Ascending aorta (tissue), 2 donors: ENCODE data around the gene ASF1B. TPM values are rescaled to one million over a fixed set of nuclear protein-coding genes. Genes with fewer than 3 reads are reported as not detected.

Experiments used
- DNase-seq, 2 donors: peaks; one replicate each; pipeline ENCODE4 v3.0.0-alpha.2; 2019; ENCODE audit warnings: low spot score in 2 of 2
- H3K27ac ChIP-seq, 2 donors: fragments of 200-600 bp; sonication (generic); one replicate each; pipeline ENCODE4 v1.5.1; 2016 to 2017; ENCODE audit warnings: mild to moderate bottlenecking in 1 of 2
- H3K27me3 ChIP-seq: fragments of 200-600 bp; sonication (generic); one replicate; pipeline ENCODE4 v1.5.1; 2017
- H3K36me3 ChIP-seq, 2 donors: fragments of 200-600 bp; sonication (generic); one replicate each; pipeline ENCODE4 v1.5.1; 2016
- H3K4me1 ChIP-seq, 2 donors: fragments of 200-600 bp; sonication (generic); one replicate each; pipeline ENCODE4 v1.5.1; 2016 to 2017; ENCODE audit warnings: mild to moderate bottlenecking in 1 of 2
- H3K4me3 ChIP-seq, 2 donors: fragments of 200-600 bp; sonication (generic); one replicate each; pipeline ENCODE4 v1.5.1; 2016 to 2017; ENCODE audit warnings: mild to moderate bottlenecking in 1 of 2
- H3K9me3 ChIP-seq, 2 donors: fragments of 200-600 bp; sonication (generic); one replicate each; pipeline ENCODE4 v1.5.1; 2016
- CTCF ChIP-seq, 3 experiments: fragments of 200-600 bp in 2 of 3; fragments of 450-650 bp in 1 of 3; sonication (generic) in 2 of 3; IDR thresholded peaks; one replicate each; pipeline ENCODE4 v1.5.1; 2016 to 2019; ENCODE audit warnings: antibody characterized with exemption in 3 of 3, mild to moderate bottlenecking in 1 of 3, moderate library complexity in 1 of 3
- intact Hi-C: fragments of 100-400 bp; cut with DNase I; formaldehyde crosslinking; loops from one replicate; pipeline ENCODE4 v1.15.1; 2023
- total RNA-seq: library from RNA; depleted of rRNA; stranded (reverse); fragments of >200 nt; gene quantifications from one replicate; pipeline ENCODE4 v1.1.0, GENCODE V29; 2016

Gene ASF1B
- total RNA-seq, 1 donor from 2014 or later = 7.8 TPM

GRCh38 chr19:14093117-14093823, 43.1 kb downstream of the ASF1B start:
- DNase-seq = no peak
- intact Hi-C loops = no loop called here
- peaks cover 3 to 9% of the 10 kb centered on the region in 2 donors for H3K4me1 ChIP-seq

GRCh38 chr19:14091813-14092462, 44.5 kb downstream of the ASF1B start:
- Histone ChIP-seq H3K9me3 (peaks cover 5 to 7% of the 10 kb centered on the region in 2 donors), H3K4me1 (peaks cover 3 to 9% of the 10 kb centered on the region in 2 donors), H3K4me3 (peak overlapping the region; percentile 80 to 90), H3K27ac (peak overlapping the region; percentile 92 to 94), H3K36me3 (peaks cover 18 to 22% of the 10 kb centered on the region in 2 donors), H3K27me3 (no peaks in the 10 kb centered on the region)
- DNase-seq = no peak
- intact Hi-C loops = loop anchor here (1.0 to 2.0 kb wide), 3 partner anchors 15 to 44 kb away; partner anchors contain the start of gene ASF1B
- no peak for TF ChIP-seq CTCF (IDR thresholded peaks at IDR 0.05)

More at GRCh38 chr19:14093117-14093823, 43.1 kb downstream of the ASF1B start:
- peaks cover 5 to 7% of the 10 kb centered on the region in 2 donors for H3K9me3 ChIP-seq
- H3K27me3 ChIP-seq = no peaks in the 10 kb centered on the region
- H3K36me3 ChIP-seq = peaks cover 29 to 31% of the 10 kb centered on the region in 2 donors
- H3K27ac ChIP-seq = no peak overlapping the region
- no peak for TF ChIP-seq CTCF (IDR thresholded peaks at IDR 0.05)
- no peak overlapping the region for H3K4me3 ChIP-seq

GRCh38 chr19:14091081-14091812, 45.1 kb downstream of the ASF1B start:
- peak; percentile 3 to 23 (median 13) for TF ChIP-seq CTCF (IDR thresholded peaks at IDR 0.05)
- H3K9me3 ChIP-seq = peaks cover 5 to 7% of the 10 kb centered on the region in 2 donors
- intact Hi-C loops = loop anchor here (1.0 to 2.0 kb wide), 3 partner anchors 16 to 45 kb away; partner anchors contain the start of gene ASF1B

GRCh38 chr19:14090509-14091080, 45.8 kb downstream of the ASF1B start, which contains the start of gene SAMD1:
SAMD1 (minus strand) TSS chr19:14090751.
- Histone ChIP-seq H3K4me1 (peaks cover 3 to 9% of the 10 kb centered on the region in 2 donors), H3K27me3 (no peaks in the 10 kb centered on the region), H3K27ac (peak within 1 kb of the TSS; percentile 92 to 94), H3K9me3 (peaks cover 5 to 7% of the 10 kb centered on the region in 2 donors), H3K36me3 (peaks cover 10 to 12% of the 10 kb centered on the region in 2 donors), H3K4me3 (peak within 1 kb of the TSS; percentile 80 to 90)
- intact Hi-C loops = loop anchor here (1.0 to 2.0 kb wide), 3 partner anchors 16 to 46 kb away; partner anchors contain the start of gene ASF1B
- DNase-seq = peak in 1 of 2 donors; percentile 96
- no peak for TF ChIP-seq CTCF (IDR thresholded peaks at IDR 0.05)

More at GRCh38 chr19:14091081-14091812, 45.1 kb downstream of the ASF1B start:
- Histone ChIP-seq H3K4me3 (peak overlapping the region; percentile 80 to 90), H3K27ac (peak overlapping the region; percentile 92 to 94), H3K27me3 (no peaks in the 10 kb centered on the region), H3K4me1 (peaks cover 3 to 9% of the 10 kb centered on the region in 2 donors), H3K36me3 (peaks cover 11 to 15% of the 10 kb centered on the region in 2 donors)
- peak in 1 of 2 donors; percentile 77 for DNase-seq
